Kidney (tissue), 14 donors: ENCODE results near the gene RETREG1. TPM values are rescaled to one million over a fixed set of nuclear protein-coding genes. Genes with fewer than 3 reads are reported as not detected.
A peak's percentile ranks its signal among the peaks of the same experiment; 100 is the strongest.

Experiments
- DNase-seq, 5 donors: peaks; one replicate each; pipeline ENCODE4 v3.0.0-alpha.2; 2013 to 2020
- FAIRE-seq: peaks from 2 replicates; lab custom pipeline; 2012; peaks lifted over from hg19 to GRCh38; lab: Jason Lieb, UNC
- H3K27ac ChIP-seq, 2 donors: one replicate each; pipeline ENCODE4 v1.7.0; 2013; ENCODE audit warnings: low read depth in 2 of 2, low read length in 2 of 2, inconsistent platforms in 1 of 2
- H3K27me3 ChIP-seq: one replicate; pipeline ENCODE4 v1.7.1; 2013; ENCODE audit warnings: low read length, inconsistent platforms; ENCODE audit not compliant: control insufficient read depth, insufficient read depth
- H3K36me3 ChIP-seq, 3 donors: one replicate each; pipeline versions ENCODE4 v1.7.0 to v1.7.1; 2013; ENCODE audit warnings: low read length in 3 of 3, control low read depth in 1 of 3, inconsistent platforms in 1 of 3; ENCODE audit not compliant: insufficient read depth in 3 of 3, control insufficient read depth in 2 of 3
- H3K4me1 ChIP-seq, 3 donors: one replicate each; pipeline versions ENCODE4 v1.7.0 to v1.7.1; 2013; ENCODE audit warnings: low read length in 3 of 3, inconsistent platforms in 1 of 3, low read depth in 1 of 3; ENCODE audit not compliant: control insufficient read depth in 2 of 3, insufficient read depth in 2 of 3
- H3K4me3 ChIP-seq, 3 donors: one replicate each; pipeline versions ENCODE4 v1.7.0 to v1.8.1; 2013; ENCODE audit warnings: low read length in 3 of 3, control low read depth in 1 of 3, inconsistent platforms in 1 of 3
- H3K9ac ChIP-seq, 3 donors: one replicate each; pipeline versions ENCODE4 v1.7.0 to v1.7.1; 2013; ENCODE audit warnings: low read length in 3 of 3, control low read depth in 1 of 3, inconsistent platforms in 1 of 3
- H3K9me3 ChIP-seq, 3 donors: one replicate each; pipeline versions ENCODE4 v1.7.0 to v1.7.1; 2013; ENCODE audit warnings: low read length in 3 of 3, control low read depth in 1 of 3, inconsistent platforms in 1 of 3; ENCODE audit not compliant: control insufficient read depth in 2 of 3, insufficient read depth in 1 of 3
- intact Hi-C: fragments of 100-400 bp; cut with DNase I; formaldehyde crosslinking; loops from one replicate; pipeline ENCODE4 v1.11.1; 2022
- polyA plus RNA-seq: library from polyadenylated mRNA; stranded (reverse); fragments of 350-450 nt; fragmentation: Illumina TruSeq; extraction: RNeasy Lipid Tissue Mini Kit (QIAGEN cat#74804); gene quantifications from one replicate; pipeline ENCODE4 v1.2.3, GENCODE V29; 2014; ENCODE audit warnings: low read depth, low replicate concordance; ENCODE audit not compliant: insufficient read depth
- total RNA-seq: library from RNA; stranded (reverse); fragmentation: NEBNext Ultra II Directional; extraction: Animal tissue kit (Norgen Biotek cat#: 25700); gene quantifications from one replicate; pipeline ENCODE4 v1.2.1, GENCODE V29; 2021
- TF ChIP-seq, protein P1 (sequence below): IDR thresholded peaks from 3 replicates; pipeline ENCODE4 v1.5.1; 2012; ENCODE audit warnings: mild to moderate bottlenecking, moderate library complexity, borderline replicate concordance; ENCODE audit not compliant: insufficient read depth; ENCODE audit errors: extremely low read depth
- donor health status: control.
- donor health status: control.
- donor health status: control.
- donor health status: control.
- donor health status: control.
- donor health status: DM: yes; HTN: yes; CAD: no.
- donor health status: Normal renal cell carcinoma (clear cell type).

Gene RETREG1
- total and polyA plus RNA-seq, 2 donors from 2014 or later = 53.6 to 104 TPM

DNA sequence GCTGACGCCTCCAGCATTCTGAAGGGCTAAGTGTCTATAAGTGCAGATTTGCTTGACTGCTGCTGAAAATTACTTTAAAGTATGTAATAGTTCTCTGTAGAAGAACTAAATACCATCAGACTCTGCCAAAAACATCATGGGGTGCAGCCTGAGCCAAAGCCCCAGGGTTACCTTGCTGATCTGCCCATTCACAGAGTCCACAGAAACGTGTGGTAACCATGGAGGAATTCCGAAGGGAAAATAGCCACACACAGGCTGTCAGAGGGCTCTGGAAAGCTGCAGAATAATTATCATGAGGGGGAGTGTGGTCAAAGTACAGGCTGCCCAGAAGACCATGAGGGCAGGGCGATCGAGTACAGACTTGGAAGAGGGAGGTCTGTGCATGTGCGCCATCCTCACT lies 36.4 kb downstream of the RETREG1 start:
- Histone ChIP-seq H3K27ac (no peak overlapping the region), H3K27me3 (no peaks in the 10 kb centered on the region), H3K9me3 (no peaks in the 10 kb centered on the region), H3K4me1 (peaks cover 0 to 9% (median 3%) of the 10 kb centered on the region in 3 donors), H3K36me3 (no peaks in the 10 kb centered on the region), H3K9ac (no peak overlapping the region), H3K4me3 (no peak overlapping the region)
- intact Hi-C loops = no loop called here
- TF ChIP-seq, protein P1, sequence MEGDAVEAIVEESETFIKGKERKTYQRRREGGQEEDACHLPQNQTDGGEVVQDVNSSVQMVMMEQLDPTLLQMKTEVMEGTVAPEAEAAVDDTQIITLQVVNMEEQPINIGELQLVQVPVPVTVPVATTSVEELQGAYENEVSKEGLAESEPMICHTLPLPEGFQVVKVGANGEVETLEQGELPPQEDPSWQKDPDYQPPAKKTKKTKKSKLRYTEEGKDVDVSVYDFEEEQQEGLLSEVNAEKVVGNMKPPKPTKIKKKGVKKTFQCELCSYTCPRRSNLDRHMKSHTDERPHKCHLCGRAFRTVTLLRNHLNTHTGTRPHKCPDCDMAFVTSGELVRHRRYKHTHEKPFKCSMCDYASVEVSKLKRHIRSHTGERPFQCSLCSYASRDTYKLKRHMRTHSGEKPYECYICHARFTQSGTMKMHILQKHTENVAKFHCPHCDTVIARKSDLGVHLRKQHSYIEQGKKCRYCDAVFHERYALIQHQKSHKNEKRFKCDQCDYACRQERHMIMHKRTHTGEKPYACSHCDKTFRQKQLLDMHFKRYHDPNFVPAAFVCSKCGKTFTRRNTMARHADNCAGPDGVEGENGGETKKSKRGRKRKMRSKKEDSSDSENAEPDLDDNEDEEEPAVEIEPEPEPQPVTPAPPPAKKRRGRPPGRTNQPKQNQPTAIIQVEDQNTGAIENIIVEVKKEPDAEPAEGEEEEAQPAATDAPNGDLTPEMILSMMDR = no peak
- FAIRE-seq (no peak), DNase-seq (peak in 2 of 5 donors; percentile 19 to 60)

DNA sequence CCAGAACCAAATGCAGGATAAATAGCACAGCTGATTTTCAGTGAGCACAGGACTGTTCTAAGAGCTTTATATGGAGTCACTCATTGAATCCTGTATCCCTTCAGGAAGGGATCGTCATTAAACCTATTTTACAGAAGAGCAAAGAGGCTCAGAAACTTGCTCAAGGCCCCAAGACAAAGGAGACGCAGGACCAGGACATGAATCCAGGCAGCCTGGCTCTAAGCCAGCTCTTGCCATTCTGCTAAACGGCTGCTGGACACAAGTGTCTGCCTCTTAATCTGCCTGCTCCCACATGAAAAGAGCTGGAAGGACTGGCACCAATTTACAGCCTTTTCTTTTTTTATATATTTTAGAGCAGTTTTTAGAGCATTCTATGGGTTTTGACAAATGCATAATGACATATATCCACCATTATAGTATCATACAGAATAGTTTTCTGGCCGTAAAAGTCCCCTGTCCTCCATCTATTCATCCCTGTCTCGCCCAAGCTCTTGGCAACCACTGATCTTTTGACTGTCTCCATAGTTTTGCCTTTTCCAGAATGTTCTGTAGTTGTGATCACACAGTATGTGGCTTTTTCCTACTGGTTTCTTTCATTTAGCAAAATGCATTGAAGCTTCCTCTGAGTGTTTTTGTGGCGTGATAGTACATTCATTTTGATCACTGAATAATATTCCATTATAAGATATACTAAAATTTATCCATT lies 37.5 kb downstream of the RETREG1 start:
- TF ChIP-seq, protein P1 = no peak
- H3K36me3 ChIP-seq = no peaks in the 10 kb centered on the region
- peaks cover 0 to 9% (median 3%) of the 10 kb centered on the region in 3 donors for H3K4me1 ChIP-seq
- H3K9ac ChIP-seq = no peak overlapping the region
- no peak for FAIRE-seq
- no peaks in the 10 kb centered on the region for H3K9me3 ChIP-seq
- H3K27ac ChIP-seq = no peak overlapping the region
- DNase-seq = peak in 1 of 5 donors; percentile 32
- intact Hi-C loops = no loop called here
- no peaks in the 10 kb centered on the region for H3K27me3 ChIP-seq
- no peak overlapping the region for H3K4me3 ChIP-seq

DNA sequence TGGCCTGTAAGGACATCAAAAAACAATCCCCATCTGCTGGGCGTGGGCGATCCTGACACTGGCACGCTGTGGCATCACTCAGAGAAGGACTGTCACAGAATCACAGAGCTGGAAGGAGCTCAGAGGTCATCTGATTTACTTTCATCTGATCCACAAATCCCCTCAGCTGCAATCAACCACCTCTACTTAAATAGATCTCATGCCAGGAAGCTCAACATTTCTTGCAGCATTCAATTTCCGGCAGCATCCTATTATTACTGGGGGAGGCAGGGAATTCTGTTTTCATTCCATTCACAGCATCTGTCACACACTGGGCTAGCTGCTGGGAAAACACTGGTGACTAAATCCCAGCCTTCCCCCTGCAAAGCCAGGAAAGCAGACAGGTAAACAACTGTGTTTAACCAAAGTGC lies 38.3 kb downstream of the RETREG1 start:
- intact Hi-C loops = no loop called here
- Histone ChIP-seq H3K36me3 (no peaks in the 10 kb centered on the region), H3K4me1 (peaks cover 0 to 9% (median 3%) of the 10 kb centered on the region in 3 donors), H3K27ac (no peak overlapping the region), H3K27me3 (no peaks in the 10 kb centered on the region), H3K9ac (no peak overlapping the region), H3K9me3 (no peaks in the 10 kb centered on the region), H3K4me3 (no peak overlapping the region)
- TF ChIP-seq, protein P1 = no peak
- DNase-seq (peak in 2 of 5 donors; percentile 21 to 66), FAIRE-seq (no peak)
